RWPE2 (cell line): ENCODE results near the gene LRP2.

Experiments
- ATAC-seq: fragments of 200-7000 bp; cut with Tn5 transposase; 3 replicates; pipeline ENCODE4 v1.9.1; 2021; ENCODE audit warnings: low read depth
- DNase-seq: peaks from one replicate; pipeline ENCODE4 v3.0.0-alpha.2; 2020; ENCODE audit warnings: low spot score
- H3K27ac ChIP-seq: fragments of 450-650 bp; 2 replicates; pipeline ENCODE4 v1.5.1; 2017; ENCODE audit warnings: mild to moderate bottlenecking; ENCODE audit not compliant: poor library complexity, severe bottlenecking
- H3K27me3 ChIP-seq: fragments of 250-450 bp; sonication (Bioruptor Pico); 2 replicates; pipeline ENCODE4 v1.5.1; 2021; ENCODE audit warnings: mild to moderate bottlenecking, moderate library complexity; ENCODE audit not compliant: insufficient read depth, poor library complexity, severe bottlenecking
- H3K36me3 ChIP-seq: fragments of 250-450 bp; sonication (Bioruptor Pico); 2 replicates; pipeline ENCODE4 v1.5.1; 2020; ENCODE audit warnings: low read depth, mild to moderate bottlenecking, moderate library complexity
- H3K4me1 ChIP-seq: fragments of 250-450 bp; sonication (Bioruptor Pico); 2 replicates; pipeline ENCODE4 v1.5.1; 2021; ENCODE audit warnings: mild to moderate bottlenecking, moderate library complexity; ENCODE audit not compliant: insufficient read depth, poor library complexity, severe bottlenecking
- H3K4me3 ChIP-seq: fragments of 250-450 bp; sonication (Bioruptor Pico); 2 replicates; pipeline ENCODE4 v1.5.1; 2021; ENCODE audit warnings: mild to moderate bottlenecking, moderate library complexity; ENCODE audit not compliant: severe bottlenecking
- H3K9me3 ChIP-seq: fragments of 250-450 bp; sonication (Bioruptor Pico); 2 replicates; pipeline ENCODE4 v1.5.1; 2021; ENCODE audit warnings: mild to moderate bottlenecking, moderate library complexity; ENCODE audit not compliant: severe bottlenecking
- TF ChIP-seq, protein P1 (sequence below): fragments of 450-650 bp; IDR thresholded peaks from one replicate; pipeline ENCODE4 v1.5.1; 2017; ENCODE audit warnings: mild to moderate bottlenecking, moderate library complexity; ENCODE audit not compliant: poor library complexity, severe bottlenecking

LRP2 gene

DNA sequence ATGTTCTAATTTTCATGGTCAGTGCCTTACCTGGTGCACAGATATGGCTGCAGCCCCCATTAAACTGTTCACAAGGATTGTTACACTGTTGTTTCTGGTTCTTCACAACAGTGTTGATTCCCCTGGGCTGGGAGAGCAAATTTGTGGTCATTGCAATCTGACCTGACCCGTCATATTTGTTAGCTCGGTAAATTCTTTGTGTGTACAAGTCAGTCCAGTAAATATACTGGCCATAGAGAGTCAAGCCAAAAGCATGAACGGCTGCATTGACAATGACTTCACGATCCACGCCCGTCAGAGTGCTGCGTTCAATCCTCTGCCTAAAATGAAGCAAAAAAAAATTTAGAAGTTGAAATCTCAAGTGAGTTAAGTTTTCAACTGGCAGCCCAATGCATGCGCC, 158.4 kb downstream of the LRP2 start:
- H3K27me3 ChIP-seq = peaks cover 18% of the 10 kb centered on the region
- no peaks in the 10 kb centered on the region for H3K4me1 ChIP-seq
- ATAC-seq = no peak
- no peaks in the 10 kb centered on the region for H3K9me3 ChIP-seq
- H3K36me3 ChIP-seq = no peaks in the 10 kb centered on the region
- H3K4me3 ChIP-seq = no peak overlapping the region
- DNase-seq = no peak
- H3K27ac ChIP-seq = no peak overlapping the region
- TF ChIP-seq, protein P1, sequence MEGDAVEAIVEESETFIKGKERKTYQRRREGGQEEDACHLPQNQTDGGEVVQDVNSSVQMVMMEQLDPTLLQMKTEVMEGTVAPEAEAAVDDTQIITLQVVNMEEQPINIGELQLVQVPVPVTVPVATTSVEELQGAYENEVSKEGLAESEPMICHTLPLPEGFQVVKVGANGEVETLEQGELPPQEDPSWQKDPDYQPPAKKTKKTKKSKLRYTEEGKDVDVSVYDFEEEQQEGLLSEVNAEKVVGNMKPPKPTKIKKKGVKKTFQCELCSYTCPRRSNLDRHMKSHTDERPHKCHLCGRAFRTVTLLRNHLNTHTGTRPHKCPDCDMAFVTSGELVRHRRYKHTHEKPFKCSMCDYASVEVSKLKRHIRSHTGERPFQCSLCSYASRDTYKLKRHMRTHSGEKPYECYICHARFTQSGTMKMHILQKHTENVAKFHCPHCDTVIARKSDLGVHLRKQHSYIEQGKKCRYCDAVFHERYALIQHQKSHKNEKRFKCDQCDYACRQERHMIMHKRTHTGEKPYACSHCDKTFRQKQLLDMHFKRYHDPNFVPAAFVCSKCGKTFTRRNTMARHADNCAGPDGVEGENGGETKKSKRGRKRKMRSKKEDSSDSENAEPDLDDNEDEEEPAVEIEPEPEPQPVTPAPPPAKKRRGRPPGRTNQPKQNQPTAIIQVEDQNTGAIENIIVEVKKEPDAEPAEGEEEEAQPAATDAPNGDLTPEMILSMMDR = no peak

DNA sequence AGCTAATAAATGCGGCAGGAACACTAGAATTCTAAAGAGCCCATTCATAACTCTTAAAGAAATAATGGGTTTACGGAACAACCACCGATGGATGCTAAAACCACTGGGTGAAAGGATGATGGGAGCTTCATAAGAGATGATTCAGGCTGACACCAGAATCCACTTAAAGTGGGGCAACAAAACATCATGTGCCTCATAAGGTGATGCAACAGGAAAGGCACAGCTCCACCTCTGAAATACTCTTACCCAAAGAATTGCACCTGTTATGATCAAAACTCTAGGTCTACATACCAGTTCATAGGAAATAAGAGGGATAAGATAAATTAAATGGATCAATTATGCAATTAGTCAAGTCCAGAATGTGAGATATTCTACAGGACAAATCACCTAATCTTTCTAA, 161.6 kb downstream of the LRP2 start:
- H3K4me1 ChIP-seq = no peaks in the 10 kb centered on the region
- ATAC-seq = no peak
- no peaks in the 10 kb centered on the region for H3K9me3 ChIP-seq
- no peak for DNase-seq
- no peak overlapping the region for H3K4me3 ChIP-seq
- no peak overlapping the region for H3K27ac ChIP-seq
- H3K27me3 ChIP-seq = peaks cover 22% of the 10 kb centered on the region
- TF ChIP-seq, protein P1 = no peak
- no peaks in the 10 kb centered on the region for H3K36me3 ChIP-seq

DNA sequence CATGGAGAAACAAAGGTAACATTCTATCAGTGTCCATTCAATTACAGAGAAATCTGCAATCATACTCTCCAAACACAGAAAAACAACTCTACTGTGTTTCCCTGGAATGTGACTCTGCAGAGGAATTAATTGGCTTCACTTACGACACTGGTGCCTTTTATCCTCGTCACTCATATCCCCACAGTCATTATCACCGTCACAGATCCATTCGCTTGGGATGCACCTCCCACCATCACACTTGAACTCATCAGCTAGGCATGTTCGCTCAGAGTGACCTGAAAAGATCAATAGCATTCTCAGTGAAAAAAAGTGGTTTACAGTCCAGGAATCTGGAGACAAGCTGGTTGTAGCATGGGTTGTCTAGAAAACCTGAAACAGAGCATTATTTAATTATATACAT, 168.7 kb downstream of the LRP2 start:
- Histone ChIP-seq H3K4me3 (no peak overlapping the region), H3K9me3 (no peaks in the 10 kb centered on the region), H3K4me1 (no peaks in the 10 kb centered on the region), H3K27me3 (peaks cover under 1% of the 10 kb centered on the region), H3K36me3 (no peaks in the 10 kb centered on the region), H3K27ac (no peak overlapping the region)
- TF ChIP-seq, protein P1 = no peak
- ATAC-seq (no peak), DNase-seq (no peak)

DNA sequence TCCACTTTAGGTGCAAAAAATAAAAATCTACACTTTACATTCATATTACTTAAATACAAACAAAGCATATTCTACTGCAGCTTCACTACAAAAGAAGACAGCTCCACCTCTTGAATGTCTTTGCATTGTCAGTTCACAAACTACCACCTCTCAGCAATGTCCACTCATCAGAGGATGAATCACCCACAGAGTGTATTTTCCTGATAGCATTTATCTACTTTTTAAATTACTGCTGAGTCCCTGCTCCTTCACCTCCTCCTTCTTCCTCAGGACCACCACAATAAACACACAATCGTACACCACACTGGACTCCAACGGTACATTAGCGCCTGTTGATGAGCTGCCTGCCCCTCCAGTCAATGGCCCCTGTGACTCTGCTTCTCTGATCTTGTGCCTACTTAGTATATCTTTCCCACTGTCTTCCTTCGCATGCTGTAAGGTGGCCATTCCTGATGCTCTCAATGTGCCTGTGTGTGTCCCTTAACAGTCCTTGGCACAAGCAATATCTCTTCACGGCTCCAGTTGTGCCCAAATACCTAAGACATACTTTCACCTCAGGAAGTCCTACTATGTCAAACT, 172.0 kb downstream of the LRP2 start:
- Histone ChIP-seq H3K4me3 (no peak overlapping the region), H3K27ac (no peak overlapping the region), H3K4me1 (no peaks in the 10 kb centered on the region), H3K27me3 (no peaks in the 10 kb centered on the region), H3K9me3 (no peaks in the 10 kb centered on the region), H3K36me3 (no peaks in the 10 kb centered on the region)
- ATAC-seq (peak; percentile 44; the same call in 1 of the 3 replicates), DNase-seq (no peak)
- TF ChIP-seq, protein P1 = no peak

DNA sequence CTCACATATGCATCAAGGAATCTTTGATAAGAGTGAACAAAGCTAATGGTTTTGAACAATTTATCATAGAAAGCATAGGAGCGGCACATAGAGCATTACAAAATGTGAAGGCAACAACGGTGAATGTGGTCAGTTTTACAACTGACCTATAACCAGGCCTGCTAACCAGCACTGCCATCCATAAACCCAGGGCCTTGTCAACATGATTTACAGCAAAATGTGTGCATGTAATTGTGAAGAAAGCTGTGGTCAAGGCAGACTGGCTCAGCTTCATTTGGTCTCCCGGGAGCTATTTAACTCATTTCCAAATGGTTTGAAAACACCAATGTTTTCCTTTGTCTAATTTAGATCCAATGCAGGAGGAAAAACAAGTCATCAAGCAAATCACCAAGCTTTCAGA, 173.2 kb downstream of the LRP2 start:
- no peaks in the 10 kb centered on the region for H3K36me3 ChIP-seq
- TF ChIP-seq, protein P1 = no peak
- H3K27ac ChIP-seq = no peak overlapping the region
- no peak for ATAC-seq
- DNase-seq = no peak
- no peaks in the 10 kb centered on the region for H3K27me3 ChIP-seq
- no peak overlapping the region for H3K4me3 ChIP-seq
- no peaks in the 10 kb centered on the region for H3K9me3 ChIP-seq
- peaks cover 3% of the 10 kb centered on the region for H3K4me1 ChIP-seq
